ENCODE data around the gene GOLGA6B. TPM values are rescaled to one million over a fixed set of nuclear protein-coding genes. Genes with fewer than 3 reads are reported as not detected.
"Not testable (repeated sequence)": the region's sequence is repeated elsewhere in the genome, so short reads cannot be mapped to it uniquely, and the experiment has no call there.

Gene GOLGA6B
- total and polyA plus RNA-seq, 12 donors: 0.11 to 0.61 TPM; not detected in 10

DNA sequence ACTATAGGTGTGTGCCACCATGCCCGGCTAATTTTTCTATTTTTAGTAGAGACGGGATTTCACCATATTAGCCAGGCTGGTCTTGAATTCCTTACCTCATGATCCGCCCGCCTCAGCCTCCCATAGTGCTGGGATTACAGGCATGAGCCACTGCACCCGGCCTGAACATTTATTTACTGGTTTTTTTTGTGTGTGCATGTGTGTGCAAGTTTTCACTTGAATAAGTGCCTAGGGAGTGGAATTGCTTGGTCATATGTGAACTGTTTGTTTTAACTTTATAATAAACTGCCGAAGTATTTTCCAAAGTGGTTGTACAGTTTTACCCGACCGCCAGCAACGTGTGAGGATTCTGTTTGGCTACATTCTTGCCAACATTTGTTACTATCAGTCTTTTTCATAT, 45.6 kb downstream of the GOLGA6B start:
- Histone ChIP-seq H3K4me3 (no peak overlapping the region), H3K27me3 (no peaks in the 10 kb centered on the region), H3K27ac (no peak overlapping the region), H3K9me3 (replicated peaks in 1 of 3) (no peaks in the 10 kb centered on the region), H3K36me3 (replicated peaks in 1 of 2) (no peaks in the 10 kb centered on the region), H3K4me1 (replicated peaks in 1 of 2) (no peaks in the 10 kb centered on the region)
- 95 to 96% (median 95%) methylated on average over 9 of the region's 9 CpGs for whole genome bisulfite sequencing, 4 donors
- intact Hi-C loops (cut with DNase I): no loop called here
- TF ChIP-seq, protein P1, sequence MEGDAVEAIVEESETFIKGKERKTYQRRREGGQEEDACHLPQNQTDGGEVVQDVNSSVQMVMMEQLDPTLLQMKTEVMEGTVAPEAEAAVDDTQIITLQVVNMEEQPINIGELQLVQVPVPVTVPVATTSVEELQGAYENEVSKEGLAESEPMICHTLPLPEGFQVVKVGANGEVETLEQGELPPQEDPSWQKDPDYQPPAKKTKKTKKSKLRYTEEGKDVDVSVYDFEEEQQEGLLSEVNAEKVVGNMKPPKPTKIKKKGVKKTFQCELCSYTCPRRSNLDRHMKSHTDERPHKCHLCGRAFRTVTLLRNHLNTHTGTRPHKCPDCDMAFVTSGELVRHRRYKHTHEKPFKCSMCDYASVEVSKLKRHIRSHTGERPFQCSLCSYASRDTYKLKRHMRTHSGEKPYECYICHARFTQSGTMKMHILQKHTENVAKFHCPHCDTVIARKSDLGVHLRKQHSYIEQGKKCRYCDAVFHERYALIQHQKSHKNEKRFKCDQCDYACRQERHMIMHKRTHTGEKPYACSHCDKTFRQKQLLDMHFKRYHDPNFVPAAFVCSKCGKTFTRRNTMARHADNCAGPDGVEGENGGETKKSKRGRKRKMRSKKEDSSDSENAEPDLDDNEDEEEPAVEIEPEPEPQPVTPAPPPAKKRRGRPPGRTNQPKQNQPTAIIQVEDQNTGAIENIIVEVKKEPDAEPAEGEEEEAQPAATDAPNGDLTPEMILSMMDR (IDR thresholded peaks at IDR 0.05): no peak
- TF ChIP-seq POLR2A (IDR thresholded peaks at IDR 0.05): no peak
- no peak for DNase-seq

DNA sequence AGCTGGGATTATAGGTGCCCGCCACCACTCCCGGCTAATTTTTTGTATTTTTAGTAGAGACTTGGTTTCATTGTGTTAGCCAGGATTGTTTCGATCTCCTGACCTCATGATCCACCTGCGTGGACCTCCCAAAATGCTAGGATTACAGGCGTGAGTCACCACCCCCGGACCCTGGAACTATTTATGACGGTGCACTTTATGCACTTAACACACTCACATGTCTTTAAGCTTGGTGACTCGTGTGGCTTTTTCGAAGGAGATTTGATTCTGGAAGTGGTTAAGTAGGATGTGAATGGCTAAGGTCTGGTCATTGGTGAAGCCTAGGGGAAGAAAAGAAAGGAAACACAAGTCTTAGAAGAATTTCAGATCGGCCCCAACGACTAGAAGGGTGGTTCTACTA, 51.8 kb downstream of the GOLGA6B start:
- Histone ChIP-seq H3K4me3 (no peak overlapping the region), H3K9me3 (replicated peaks in 1 of 3) (no peaks in the 10 kb centered on the region), H3K27me3 (no peaks in the 10 kb centered on the region), H3K27ac (no peak overlapping the region), H3K36me3 (replicated peaks in 1 of 2) (peaks cover 0 to 3% of the 10 kb centered on the region in 2 donors), H3K4me1 (replicated peaks in 1 of 2) (no peaks in the 10 kb centered on the region)
- no peak for DNase-seq
- TF ChIP-seq, protein P1 (IDR thresholded peaks at IDR 0.05): no peak
- no peak for TF ChIP-seq POLR2A (IDR thresholded peaks at IDR 0.05)
- intact Hi-C loops (cut with DNase I): no loop called here
- WGBS, 4 donors: 93 to 96% (median 95%) methylated on average over 11 of the region's 11 CpGs

DNA sequence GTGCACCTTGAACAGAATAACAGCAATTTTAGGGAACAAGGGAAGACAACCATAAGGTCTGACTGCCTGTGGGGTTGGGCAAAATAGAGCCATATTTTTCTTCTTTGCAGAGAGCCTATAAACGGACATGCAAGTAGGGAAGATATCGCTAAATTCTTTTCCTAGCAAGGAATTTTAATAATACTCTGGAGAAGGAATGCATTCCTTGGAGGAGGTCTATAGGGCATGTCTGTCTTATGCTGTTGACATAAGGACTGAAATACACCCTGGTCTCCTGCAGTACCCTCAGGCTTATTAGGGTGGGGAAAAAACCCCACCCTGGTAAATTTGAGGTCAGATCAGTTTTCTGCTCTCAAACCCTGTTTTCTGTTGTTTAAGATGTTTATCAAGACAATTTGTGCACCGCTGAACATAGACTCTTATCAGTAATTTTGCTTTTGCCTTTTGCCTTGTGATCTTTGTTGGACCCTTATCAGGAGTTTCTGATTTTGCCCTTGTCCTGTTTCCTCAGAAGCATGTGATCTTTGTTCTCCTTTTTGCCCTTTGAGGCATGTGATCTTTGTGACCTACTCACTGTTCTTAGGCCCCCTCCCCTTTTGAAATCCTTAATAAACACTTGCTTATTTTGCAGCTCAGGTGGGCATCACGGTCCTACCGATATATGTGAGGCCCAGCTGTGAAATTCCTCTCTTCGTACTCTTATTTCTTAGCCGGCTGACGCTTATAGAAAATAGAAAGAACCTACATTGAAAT, 54.2 kb downstream of the GOLGA6B start:
- 83 to 89% (median 85%) methylated on average over 8 of the region's 8 CpGs for WGBS, 4 donors
- H3K27ac ChIP-seq; H3K4me3 ChIP-seq; H3K4me1 ChIP-seq (replicated peaks in 1 of 2); intact Hi-C loops (cut with DNase I); DNase-seq; H3K27me3 ChIP-seq; H3K9me3 ChIP-seq (replicated peaks in 1 of 3): not testable (repeated sequence)
- peaks cover 0 to 11% of the 10 kb centered on the region in 2 donors for H3K36me3 ChIP-seq (replicated peaks in 1 of 2)

Small RNA genes lying within 50 kb of the gene (small RNA-seq; reads per million reads assigned to genes)
- gene RN7SL853P: 0 reads per million in 2 donors

Other genes starting within 250 kb of the GOLGA6B start
- 100 to 1,000 TPM in 4 of 9 donors, 10 to 100 TPM in 5; 22.6 to 159 (median 60.3) TPM for gene ARIH1, start 180.4 kb upstream of the GOLGA6B start, total RNA-seq
- gene ARIH1, start 180.4 kb upstream of the GOLGA6B start, polyA plus RNA-seq: 10 to 100 TPM; 18.3 to 68.3 (median 28.7) TPM
- gene HIGD2B, start 31.5 kb downstream of the GOLGA6B start, total RNA-seq: not detected
- gene HIGD2B, start 31.5 kb downstream of the GOLGA6B start, polyA plus RNA-seq: under 1 TPM in 1 of 3 donors, not detected in 2; 0.10 TPM
- 10 to 100 TPM; 14.4 to 44.1 (median 25.3) TPM for gene BBS4, start 31.5 kb downstream of the GOLGA6B start, total RNA-seq
- 10 to 100 TPM; 13.6 to 30.5 (median 15.8) TPM for gene BBS4, start 31.5 kb downstream of the GOLGA6B start, polyA plus RNA-seq
- 10 to 100 TPM; 27.7 to 97.1 (median 44.1) TPM for gene ADPGK, start 129.1 kb downstream of the GOLGA6B start, total RNA-seq
- gene ADPGK, start 129.1 kb downstream of the GOLGA6B start, polyA plus RNA-seq: 10 to 100 TPM; 44.7 to 62.0 (median 56.4) TPM